22Rv1 (cell line): ENCODE results near the gene CLASP2.

ENCODE experiments used
- CTCF ChIP-seq: fragments of 450-650 bp; IDR thresholded peaks from 2 replicates; pipeline ENCODE4 v1.5.1; 2017; ENCODE audit warnings: mild to moderate bottlenecking
- ZFX ChIP-seq: fragments of 450-650 bp; IDR thresholded peaks from 2 replicates; pipeline ENCODE4 v1.6.1; 2017; ENCODE audit warnings: antibody characterized with exemption, borderline replicate concordance

- no peak for TF ChIP-seq CTCF
- no peak for TF ChIP-seq ZFX
Observed at GRCh38 chr3:33491721-33492120, 226.3 kb downstream of the CLASP2 start.
